DND-41 (cell line): Measurements from ENCODE around the gene TCF12.

ENCODE experiments used
- ATAC-seq: fragments of 200-7000 bp; cut with Tn5 transposase; 3 replicates; pipeline ENCODE4 v1.9.1; 2021; ENCODE audit warnings: low read depth; ENCODE audit not compliant: insufficient read depth
- DNase-seq: peaks from one replicate; pipeline ENCODE4 v3.0.0-alpha.2; 2020
- H2AFZ ChIP-seq: 2 replicates; pipeline ENCODE4 v1.6.0; 2012; ENCODE audit warnings: low read depth, low read length
- H3K27ac ChIP-seq: 2 replicates; pipeline ENCODE4 v1.5.1; 2012; ENCODE audit warnings: low read length, inconsistent platforms
- H3K27me3 ChIP-seq: fragments of 200-600 bp; sonication (generic); 2 replicates; pipeline ENCODE4 v1.6.0; 2012; ENCODE audit warnings: low read length, mild to moderate bottlenecking, inconsistent platforms; ENCODE audit not compliant: insufficient read depth, poor library complexity
- H3K36me3 ChIP-seq: 2 replicates; pipeline ENCODE4 v1.5.1; 2012; ENCODE audit warnings: low read length, inconsistent platforms; ENCODE audit not compliant: insufficient read depth
- H3K4me1 ChIP-seq: 2 replicates; pipeline ENCODE4 v1.5.1; 2012; ENCODE audit warnings: mild to moderate bottlenecking, low read length; ENCODE audit not compliant: insufficient read depth
- H3K4me2 ChIP-seq: 2 replicates; pipeline ENCODE4 v1.6.0; 2012; ENCODE audit warnings: mild to moderate bottlenecking, moderate library complexity, low read length, inconsistent platforms; ENCODE audit not compliant: insufficient read depth
- H3K4me3 ChIP-seq, 2 experiments: fragments of 200-600 bp in 1 of 2; shearing (Covaris generic) in 1 of 2; 2 replicates each; pipeline ENCODE4 v1.5.1; 2012 to 2016; ENCODE audit warnings: inconsistent platforms in 2 of 2, low read length in 2 of 2, mild to moderate bottlenecking in 2 of 2, low read depth in 1 of 2, moderate library complexity in 1 of 2
- H3K79me2 ChIP-seq: 2 replicates; pipeline ENCODE4 v1.6.0; 2012; ENCODE audit warnings: low read length, inconsistent platforms; ENCODE audit not compliant: insufficient read depth
- H3K9ac ChIP-seq: 2 replicates; pipeline ENCODE4 v1.6.0; 2012; ENCODE audit warnings: low read depth, mild to moderate bottlenecking, inconsistent platforms, low read length, moderate library complexity
- H3K9me3 ChIP-seq: 2 replicates; pipeline ENCODE4 v1.5.1; 2012; ENCODE audit warnings: low read length, moderate library complexity, mild to moderate bottlenecking, inconsistent platforms; ENCODE audit not compliant: insufficient read depth, severe bottlenecking
- H4K20me1 ChIP-seq: 2 replicates; pipeline ENCODE4 v1.6.0; 2012; ENCODE audit warnings: low read length; ENCODE audit not compliant: insufficient read depth
- CTCF ChIP-seq: IDR thresholded peaks from 2 replicates; pipeline ENCODE4 v1.5.1; 2012; ENCODE audit warnings: borderline replicate concordance, low read length, moderate library complexity, mild to moderate bottlenecking; ENCODE audit not compliant: poor library complexity, severe bottlenecking; ENCODE audit errors: extremely low read depth
- EZH2 ChIP-seq: IDR thresholded peaks from 3 replicates; pipeline ENCODE4 v1.6.1; 2012; ENCODE audit warnings: borderline replicate concordance, low read depth, mild to moderate bottlenecking, moderate library complexity, low read length, inconsistent platforms; ENCODE audit not compliant: severe bottlenecking

The TCF12 gene

GRCh38 chr15:57284535-57284934 is 366.1 kb downstream of the TCF12 start:
- Histone ChIP-seq H3K9me3 (no peaks in the 10 kb centered on the region), H2AFZ (no peak overlapping the region), H3K4me3 (no peak overlapping the region), H3K36me3 (peaks cover 83% of the 10 kb centered on the region), H3K27me3 (no peaks in the 10 kb centered on the region), H3K4me2 (no peak overlapping the region), H4K20me1 (no peaks in the 10 kb centered on the region), H3K27ac (no peak overlapping the region), H3K9ac (no peak overlapping the region), H3K79me2 (no peaks in the 10 kb centered on the region), H3K4me1 (no peaks in the 10 kb centered on the region)
- ATAC-seq (no peak), DNase-seq (no peak)
- no peak for TF ChIP-seq CTCF
- no peak for TF ChIP-seq EZH2

- peaks cover 85% of the 10 kb centered on the region for H3K36me3 ChIP-seq
- ATAC-seq, result no peak
Observed at GRCh38 chr15:57285386-57285785, 366.9 kb downstream of the TCF12 start.

GRCh38 chr15:57286446-57287122 is 368.1 kb downstream of the TCF12 start:
- DNase-seq (no peak), ATAC-seq (no peak)
- H3K4me1 ChIP-seq, result no peaks in the 10 kb centered on the region
- no peaks in the 10 kb centered on the region for H3K27me3 ChIP-seq
- no peak overlapping the region for H3K4me2 ChIP-seq
- H3K27ac ChIP-seq, result no peak overlapping the region
- H3K4me3 ChIP-seq, result no peak overlapping the region
- no peaks in the 10 kb centered on the region for H3K9me3 ChIP-seq
- no peaks in the 10 kb centered on the region for H4K20me1 ChIP-seq
- no peak for TF ChIP-seq EZH2
- no peak for TF ChIP-seq CTCF
- H3K79me2 ChIP-seq, result no peaks in the 10 kb centered on the region
- no peak overlapping the region for H2AFZ ChIP-seq
- peaks cover 84% of the 10 kb centered on the region for H3K36me3 ChIP-seq
- no peak overlapping the region for H3K9ac ChIP-seq

More at GRCh38 chr15:57285386-57285785, 366.9 kb downstream of the TCF12 start:
- H3K9me3 ChIP-seq, result no peaks in the 10 kb centered on the region
- no peak overlapping the region for H3K27ac ChIP-seq
- H2AFZ ChIP-seq, result no peak overlapping the region
- DNase-seq, result no peak
- no peak for TF ChIP-seq CTCF
- TF ChIP-seq EZH2, result no peak
- H3K4me1 ChIP-seq, result no peaks in the 10 kb centered on the region
- no peaks in the 10 kb centered on the region for H3K27me3 ChIP-seq
- no peak overlapping the region for H3K4me2 ChIP-seq
- H3K9ac ChIP-seq, result no peak overlapping the region
- no peaks in the 10 kb centered on the region for H4K20me1 ChIP-seq
- no peaks in the 10 kb centered on the region for H3K79me2 ChIP-seq
- no peak overlapping the region for H3K4me3 ChIP-seq
